ENCODE data around the gene ABLIM2.

GRCh38 chr4:7918981-7919380, 239.6 kb downstream of the ABLIM2 start:
- TF ChIP-seq CTCF (conservative IDR thresholded peaks at IDR 0.05 in 1 of 2, IDR thresholded peaks at IDR 0.05 in 1 of 2; ENCODE audit: extremely low read depth in 1 of 2, insufficient read depth in 1 of 2, low read depth in 1 of 2, low read length in 2 of 2): no peak
- no peak for TF ChIP-seq EZH2 (IDR thresholded peaks at IDR 0.05; ENCODE audit: borderline replicate concordance, low read length)

Measured in mammary epithelial cell (primary cell).